Fibroblast of lung (primary cell): ENCODE results near the gene FLYWCH2.

Experiments
- EZH2 ChIP-seq: IDR thresholded peaks from 2 replicates; pipeline ENCODE4 v1.5.1; 2012; ENCODE audit warnings: low read length, control low read depth, mild to moderate bottlenecking; ENCODE audit errors: missing control alignments
- TF ChIP-seq, protein P1 (sequence below), 2 donors: IDR thresholded peaks in 1 of 2; conservative IDR thresholded peaks in 1 of 2; 1 replicate in 1 of 2; 2 replicates in 1 of 2; pipeline ENCODE4 v1.5.1; 2011 to 2012; ENCODE audit warnings: low read length in 2 of 2, control low read depth in 1 of 2, inconsistent platforms in 1 of 2, low read depth in 1 of 2, mild to moderate bottlenecking in 1 of 2

DNA sequence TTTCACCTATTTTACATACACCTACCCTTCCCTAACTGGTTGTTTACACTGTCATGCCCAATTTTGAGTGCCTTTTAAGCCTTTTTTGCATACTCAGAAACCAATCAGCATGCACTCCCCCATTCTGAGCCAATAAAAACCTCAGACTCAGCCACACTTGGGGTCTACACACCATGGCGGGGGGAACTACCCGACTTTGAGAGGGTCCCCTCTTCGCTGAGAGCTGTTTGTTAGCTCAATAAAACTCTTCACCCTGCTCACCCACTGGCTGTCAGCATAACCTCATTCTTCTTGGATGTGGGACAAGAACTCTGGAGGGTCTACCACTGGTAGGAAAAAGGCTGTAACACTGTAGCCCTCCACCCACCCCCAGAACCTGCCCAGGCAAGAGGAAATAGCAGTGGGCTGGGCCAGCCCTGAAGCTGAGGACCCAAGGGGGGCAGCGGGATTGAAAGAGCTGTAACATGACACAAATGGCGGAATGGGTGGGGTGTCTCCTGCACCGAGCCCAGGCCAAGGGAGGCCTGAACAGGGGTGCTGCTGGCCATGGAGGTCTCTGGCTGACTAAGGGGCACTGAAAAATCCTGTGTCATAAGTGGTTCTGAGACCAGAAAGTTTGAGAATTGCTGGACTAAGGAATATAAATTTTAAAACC lies 3.0 kb upstream of the FLYWCH2 start:
- TF ChIP-seq, protein P1, sequence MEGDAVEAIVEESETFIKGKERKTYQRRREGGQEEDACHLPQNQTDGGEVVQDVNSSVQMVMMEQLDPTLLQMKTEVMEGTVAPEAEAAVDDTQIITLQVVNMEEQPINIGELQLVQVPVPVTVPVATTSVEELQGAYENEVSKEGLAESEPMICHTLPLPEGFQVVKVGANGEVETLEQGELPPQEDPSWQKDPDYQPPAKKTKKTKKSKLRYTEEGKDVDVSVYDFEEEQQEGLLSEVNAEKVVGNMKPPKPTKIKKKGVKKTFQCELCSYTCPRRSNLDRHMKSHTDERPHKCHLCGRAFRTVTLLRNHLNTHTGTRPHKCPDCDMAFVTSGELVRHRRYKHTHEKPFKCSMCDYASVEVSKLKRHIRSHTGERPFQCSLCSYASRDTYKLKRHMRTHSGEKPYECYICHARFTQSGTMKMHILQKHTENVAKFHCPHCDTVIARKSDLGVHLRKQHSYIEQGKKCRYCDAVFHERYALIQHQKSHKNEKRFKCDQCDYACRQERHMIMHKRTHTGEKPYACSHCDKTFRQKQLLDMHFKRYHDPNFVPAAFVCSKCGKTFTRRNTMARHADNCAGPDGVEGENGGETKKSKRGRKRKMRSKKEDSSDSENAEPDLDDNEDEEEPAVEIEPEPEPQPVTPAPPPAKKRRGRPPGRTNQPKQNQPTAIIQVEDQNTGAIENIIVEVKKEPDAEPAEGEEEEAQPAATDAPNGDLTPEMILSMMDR (conservative IDR thresholded peaks at IDR 0.05 in 1 of 2, IDR thresholded peaks at IDR 0.05 in 1 of 2; ENCODE audit: low read depth in 1 of 2, low read length in 2 of 2): no peak
- no peak for TF ChIP-seq EZH2
